GM12865 (cell line): ENCODE data around the gene C11orf21.

Experiments
- DNase-seq: peaks from one replicate; pipeline ENCODE4 v3.0.0; 2010; ENCODE audit warnings: low read depth
- H3K4me3 ChIP-seq: 2 replicates; pipeline ENCODE4 v1.5.1; 2011; ENCODE audit warnings: mild to moderate bottlenecking, low read depth, low read length, control low read depth
- TF ChIP-seq, protein P1 (sequence below): IDR thresholded peaks from 2 replicates; pipeline ENCODE4 v1.5.1; 2011; ENCODE audit warnings: low read length, control low read depth, low read depth, inconsistent platforms; ENCODE audit not compliant: insufficient read depth; ENCODE audit errors: missing control alignments

Gene C11orf21

DNA sequence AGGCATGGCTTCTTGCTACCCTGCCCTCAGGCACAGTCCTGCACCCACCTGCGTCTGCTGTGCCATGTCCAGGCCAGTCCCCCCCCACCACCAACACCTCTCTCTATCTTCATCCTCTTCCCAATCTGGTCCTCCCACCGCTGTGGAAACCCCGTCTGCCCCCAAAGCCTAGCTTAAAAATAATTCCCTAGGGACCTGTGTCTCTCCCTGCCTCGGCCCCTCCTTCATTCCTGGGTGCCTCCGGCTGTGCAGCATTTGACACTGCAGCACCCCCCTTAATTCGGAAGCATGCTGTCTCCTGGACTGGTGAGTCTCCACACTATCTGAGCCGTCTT lies 28.8 kb downstream of the C11orf21 start:
- TF ChIP-seq, protein P1, sequence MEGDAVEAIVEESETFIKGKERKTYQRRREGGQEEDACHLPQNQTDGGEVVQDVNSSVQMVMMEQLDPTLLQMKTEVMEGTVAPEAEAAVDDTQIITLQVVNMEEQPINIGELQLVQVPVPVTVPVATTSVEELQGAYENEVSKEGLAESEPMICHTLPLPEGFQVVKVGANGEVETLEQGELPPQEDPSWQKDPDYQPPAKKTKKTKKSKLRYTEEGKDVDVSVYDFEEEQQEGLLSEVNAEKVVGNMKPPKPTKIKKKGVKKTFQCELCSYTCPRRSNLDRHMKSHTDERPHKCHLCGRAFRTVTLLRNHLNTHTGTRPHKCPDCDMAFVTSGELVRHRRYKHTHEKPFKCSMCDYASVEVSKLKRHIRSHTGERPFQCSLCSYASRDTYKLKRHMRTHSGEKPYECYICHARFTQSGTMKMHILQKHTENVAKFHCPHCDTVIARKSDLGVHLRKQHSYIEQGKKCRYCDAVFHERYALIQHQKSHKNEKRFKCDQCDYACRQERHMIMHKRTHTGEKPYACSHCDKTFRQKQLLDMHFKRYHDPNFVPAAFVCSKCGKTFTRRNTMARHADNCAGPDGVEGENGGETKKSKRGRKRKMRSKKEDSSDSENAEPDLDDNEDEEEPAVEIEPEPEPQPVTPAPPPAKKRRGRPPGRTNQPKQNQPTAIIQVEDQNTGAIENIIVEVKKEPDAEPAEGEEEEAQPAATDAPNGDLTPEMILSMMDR = no peak
- no peak overlapping the region for H3K4me3 ChIP-seq
- no peak for DNase-seq

DNA sequence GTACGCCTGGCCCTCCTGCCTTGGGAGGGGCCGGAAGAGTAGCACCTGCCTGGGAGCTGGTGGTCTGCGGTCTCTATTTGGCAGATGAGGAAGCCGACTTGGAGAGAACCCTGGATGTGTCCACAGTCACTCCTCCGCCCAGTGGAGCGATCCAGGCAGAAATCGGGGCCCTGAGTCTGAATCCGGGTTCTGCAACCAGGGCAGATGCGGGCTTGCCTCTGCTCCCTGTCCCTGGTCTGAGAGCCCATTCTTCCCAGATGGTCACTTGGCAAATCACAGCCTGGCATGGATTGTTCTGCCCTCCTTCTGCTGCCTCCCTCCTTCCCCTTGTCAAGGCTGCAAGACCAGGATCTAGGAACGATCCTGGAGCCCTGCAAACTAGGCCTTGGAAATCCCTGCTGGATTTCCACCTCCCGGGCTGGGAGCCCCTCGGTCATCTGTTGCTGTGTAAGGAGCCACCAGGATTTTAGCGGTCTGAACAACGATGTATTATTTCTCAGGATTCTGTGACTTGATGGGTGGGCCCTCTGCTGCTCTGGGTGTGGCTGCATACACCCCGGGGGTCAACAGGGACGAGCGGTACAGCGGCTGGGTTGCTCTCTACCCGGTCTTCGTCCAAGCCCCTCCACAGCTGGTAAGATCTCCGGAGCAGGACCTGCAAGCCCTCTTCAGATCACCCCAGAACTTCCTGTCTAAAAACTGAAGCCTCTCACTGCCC lies 29.3 kb downstream of the C11orf21 start:
- TF ChIP-seq, protein P1 = no peak
- no peak for DNase-seq
- no peak overlapping the region for H3K4me3 ChIP-seq

DNA sequence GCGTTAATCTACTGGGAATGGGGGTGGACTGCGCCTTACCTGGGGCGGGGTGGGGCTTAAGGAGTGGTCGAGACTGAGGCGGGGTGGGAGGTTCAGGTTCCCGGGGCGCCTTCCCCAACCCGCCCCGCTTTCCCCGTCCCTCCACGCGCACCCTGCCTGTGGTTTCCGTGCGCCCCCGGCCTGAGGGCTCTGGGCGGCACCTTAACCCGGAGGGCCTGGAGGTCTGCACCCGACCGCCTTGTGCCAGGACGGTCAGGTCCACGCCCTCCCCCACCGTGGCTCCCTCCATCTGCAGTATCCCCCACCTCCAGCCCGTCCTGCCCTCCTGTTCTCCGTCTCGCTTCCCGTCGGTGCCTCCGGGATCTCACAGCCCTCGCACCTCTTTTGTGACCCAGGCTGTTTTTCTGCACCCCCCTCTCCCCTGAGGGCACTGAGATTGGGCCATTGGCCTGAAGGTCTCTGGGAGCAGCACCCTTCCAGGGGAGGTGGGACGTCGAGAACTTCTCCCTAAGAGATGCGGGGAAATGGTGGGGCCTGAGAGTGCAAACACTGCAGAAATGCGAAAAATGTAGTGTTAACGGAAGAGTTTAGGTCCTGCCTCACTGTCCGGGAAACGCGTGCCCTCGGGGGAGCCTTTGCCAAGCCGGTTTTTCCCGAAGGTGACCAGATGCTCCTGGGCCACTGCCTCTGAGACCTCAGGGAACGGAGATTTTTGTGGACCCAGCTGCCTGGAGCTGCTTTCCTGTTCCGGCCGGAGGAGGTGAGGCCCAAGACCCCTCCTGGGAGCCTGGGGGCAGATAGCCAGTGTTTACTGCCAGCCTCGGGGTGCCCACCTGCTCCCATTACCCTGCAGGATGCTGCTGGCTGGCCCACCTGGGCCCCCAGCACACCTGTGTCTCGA lies 30.1 kb downstream of the C11orf21 start:
- no peak overlapping the region for H3K4me3 ChIP-seq
- TF ChIP-seq, protein P1 = no peak
- DNase-seq = no peak

DNA sequence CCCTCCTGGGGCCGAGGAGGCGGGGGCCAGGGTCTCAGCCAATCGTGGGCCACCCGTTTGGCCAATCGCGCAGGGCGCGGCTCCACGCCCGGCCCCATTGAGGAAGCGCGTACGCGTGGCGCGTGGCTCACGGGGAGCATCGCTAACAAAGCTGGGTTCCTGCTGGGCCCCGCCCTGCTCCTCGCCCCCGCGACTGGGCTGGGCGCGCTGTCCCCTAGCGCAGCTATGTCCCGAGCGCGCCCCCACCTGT lies 30.7 kb downstream of the C11orf21 start:
- TF ChIP-seq, protein P1 = no peak
- DNase-seq = no peak
- no peak overlapping the region for H3K4me3 ChIP-seq

DNA sequence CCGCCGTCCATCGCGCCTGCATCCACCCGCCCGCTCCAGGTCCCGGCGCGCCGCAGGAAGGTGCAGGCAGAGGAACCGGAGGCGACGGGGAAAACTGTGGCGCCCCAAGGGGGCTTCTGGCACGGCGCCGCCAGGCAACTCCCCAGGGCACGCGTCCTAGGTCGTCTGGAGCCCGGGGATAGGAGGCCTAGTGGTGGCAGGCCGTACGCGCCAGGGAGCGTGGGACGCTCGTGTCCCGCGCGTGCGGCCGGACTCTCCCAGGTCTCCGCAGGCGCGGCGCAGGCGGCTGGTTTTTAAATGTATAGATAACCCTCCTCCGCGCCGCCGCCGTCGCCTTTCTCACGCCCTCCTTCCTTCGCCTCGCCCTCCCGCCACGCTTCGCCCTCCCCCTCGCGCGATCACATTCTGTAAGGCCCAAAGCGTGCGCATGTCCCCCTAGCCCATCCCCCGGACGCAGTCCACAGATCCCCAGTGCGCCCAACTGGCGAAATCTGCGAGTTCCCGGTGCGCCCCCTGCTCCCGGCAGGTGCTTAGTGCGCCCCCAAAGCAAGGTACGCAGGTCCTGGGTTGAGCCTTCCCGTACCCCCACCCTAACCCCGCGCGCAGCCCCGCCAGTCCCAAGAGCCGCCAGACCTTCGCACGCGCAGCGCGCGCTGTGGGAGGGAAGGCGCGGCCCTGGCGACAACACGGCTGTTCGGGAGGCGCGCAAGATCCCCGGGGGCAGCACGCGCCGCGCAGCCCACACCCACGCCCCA lies 31.2 kb downstream of the C11orf21 start, which contains the start of gene ASCL2:
TSS of gene ASCL2 (minus strand) at position 267 of the 755 bp plus-strand sequence. CDS start at position 11, 256 bp downstream.
- no peak within 1 kb of the TSS for H3K4me3 ChIP-seq
- DNase-seq = no peak
- TF ChIP-seq, protein P1 = no peak

DNA sequence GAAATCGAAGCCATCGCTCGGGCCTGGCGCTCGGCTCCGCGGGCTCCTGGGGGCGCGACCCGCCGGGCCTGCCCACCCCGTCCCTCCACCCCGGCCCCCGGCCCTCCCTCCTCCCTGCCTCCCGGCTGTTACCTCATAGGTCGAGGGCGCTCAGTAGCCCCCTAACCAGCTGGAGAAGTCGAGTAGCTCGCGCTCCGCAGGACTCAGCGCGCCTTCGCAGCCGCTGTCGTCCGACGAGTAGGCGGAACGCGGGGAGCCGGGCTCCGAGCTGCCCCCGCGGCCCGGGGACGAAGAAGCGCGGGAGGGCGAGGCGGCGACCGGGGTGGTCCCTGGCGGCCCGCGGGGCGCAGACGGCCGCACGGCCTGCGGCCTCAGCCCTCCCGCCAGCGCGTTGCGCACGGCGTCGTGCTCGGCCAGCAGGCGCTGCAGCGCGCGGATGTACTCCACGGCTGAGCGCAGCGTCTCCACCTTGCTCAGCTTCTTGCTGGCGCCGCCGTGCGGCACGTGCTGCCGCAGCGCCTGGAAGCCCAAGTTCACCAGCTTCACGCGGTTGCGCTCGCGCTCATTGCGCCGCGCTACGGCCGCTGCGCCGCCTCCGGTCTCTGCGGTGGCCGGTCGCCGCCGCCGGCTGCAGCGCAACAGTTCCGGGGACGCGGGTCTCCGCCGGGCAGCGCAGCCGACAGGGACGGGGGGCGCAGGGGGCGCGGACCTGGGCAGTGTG lies 32.0 kb downstream of the C11orf21 start:
- no peak overlapping the region for H3K4me3 ChIP-seq
- TF ChIP-seq, protein P1 = no peak
- no peak for DNase-seq
